Smooth muscle cell (in vitro differentiated cells): ENCODE data around the gene CRELD1. TPM values are rescaled to one million over a fixed set of nuclear protein-coding genes. Genes with fewer than 3 reads are reported as not detected.
A peak's percentile ranks its signal among the peaks of the same experiment; 100 is the strongest.

Experiments
- DNase-seq: peaks from one replicate; lab custom pipeline; 2025; ENCODE audit not compliant: unreplicated experiment; lab: John Stamatoyannopoulos, UW
- H2AFZ ChIP-seq: fragments of 200-600 bp; sonication (generic); 2 replicates; pipeline ENCODE4 v1.6.0; 2016; ENCODE audit warnings: antibody characterized with exemption, low read depth, mild to moderate bottlenecking
- H3F3A ChIP-seq: fragments of 200-600 bp; sonication (generic); 2 replicates; pipeline ENCODE4 v1.6.0; 2017; ENCODE audit warnings: antibody characterized with exemption, low read depth
- H3K27ac ChIP-seq: fragments of 200-600 bp; sonication (generic); 2 replicates; pipeline ENCODE4 v1.5.1; 2016; ENCODE audit warnings: low read depth, mild to moderate bottlenecking
- H3K27me3 ChIP-seq: fragments of 200-600 bp; sonication (generic); 2 replicates; pipeline ENCODE4 v1.6.1; 2016; ENCODE audit warnings: low read depth, mild to moderate bottlenecking
- H3K36me3 ChIP-seq: fragments of 200-600 bp; sonication (generic); 2 replicates; pipeline ENCODE4 v1.5.1; 2016; ENCODE audit warnings: low read depth
- H3K4me1 ChIP-seq: fragments of 200-600 bp; sonication (generic); 2 replicates; pipeline ENCODE4 v1.5.1; 2016; ENCODE audit warnings: low read depth
- H3K4me2 ChIP-seq: fragments of 200-600 bp; sonication (generic); 2 replicates; pipeline ENCODE4 v1.6.0; 2016; ENCODE audit warnings: mild to moderate bottlenecking
- H3K4me3 ChIP-seq: fragments of 200-600 bp; sonication (generic); 2 replicates; pipeline ENCODE4 v1.5.1; 2016; ENCODE audit warnings: mild to moderate bottlenecking
- H3K79me2 ChIP-seq: fragments of 200-600 bp; sonication (generic); 2 replicates; pipeline ENCODE4 v1.6.0; 2016; ENCODE audit warnings: low read depth, mild to moderate bottlenecking
- H3K9ac ChIP-seq: fragments of 200-600 bp; sonication (generic); 2 replicates; pipeline ENCODE4 v1.6.0; 2016; ENCODE audit warnings: low read depth
- H3K9me3 ChIP-seq: fragments of 200-600 bp; sonication (generic); replicated peaks from 2 replicates; pipeline ENCODE4 v1.5.1; 2016; ENCODE audit warnings: low read depth
- H4K20me1 ChIP-seq: fragments of 200-600 bp; sonication (generic); 2 replicates; pipeline ENCODE4 v1.6.0; 2016; ENCODE audit warnings: low read depth
- WGBS: methylation state at CpG from one replicate; pipeline ENCODE4 v1.1.7; 2016; ENCODE audit warnings: low lambda C conversion rate; 5-methylcytosine and 5-hydroxymethylcytosine counted together
- polyA plus RNA-seq: library from polyadenylated mRNA; unstranded; fragments of >200 nt; fragmentation: Nextera tagmentation; extraction: Ambion mirVana; gene quantifications from 2 replicates; pipeline ENCODE4 v1.2.1, GENCODE V29; 2016
- total RNA-seq: library from RNA; depleted of rRNA; stranded (reverse); fragments of >200 nt; gene quantifications from 2 replicates; pipeline ENCODE4 v1.2.3, GENCODE V29; 2014
- TF ChIP-seq, protein P1 (sequence below): fragments of 200-600 bp; sonication (generic); IDR thresholded peaks from 2 replicates; pipeline ENCODE4 v1.5.1; 2017; ENCODE audit warnings: borderline replicate concordance, mild to moderate bottlenecking, antibody characterized with exemption; ENCODE audit not compliant: insufficient read depth, poor library complexity, severe bottlenecking

CRELD1 gene
- total and polyA plus RNA-seq, 2 experiments from 2014 or later, result 25.8 to 68.6 TPM

GRCh38 chr3:9942164-9942563, 8.5 kb downstream of the CRELD1 start:
- no peak overlapping the region for H3K9ac ChIP-seq
- H3K4me1 ChIP-seq, result no peaks in the 10 kb centered on the region
- no peak overlapping the region for H3K4me3 ChIP-seq
- H3K36me3 ChIP-seq, result no peaks in the 10 kb centered on the region
- no peak for DNase-seq
- H3K27ac ChIP-seq, result no peak overlapping the region
- no peaks in the 10 kb centered on the region for H4K20me1 ChIP-seq
- peaks cover 12% of the 10 kb centered on the region for H3F3A ChIP-seq
- no peaks in the 10 kb centered on the region for H3K79me2 ChIP-seq
- H3K27me3 ChIP-seq, result no peaks in the 10 kb centered on the region
- no peaks in the 10 kb centered on the region for H3K9me3 ChIP-seq
- TF ChIP-seq, protein P1, sequence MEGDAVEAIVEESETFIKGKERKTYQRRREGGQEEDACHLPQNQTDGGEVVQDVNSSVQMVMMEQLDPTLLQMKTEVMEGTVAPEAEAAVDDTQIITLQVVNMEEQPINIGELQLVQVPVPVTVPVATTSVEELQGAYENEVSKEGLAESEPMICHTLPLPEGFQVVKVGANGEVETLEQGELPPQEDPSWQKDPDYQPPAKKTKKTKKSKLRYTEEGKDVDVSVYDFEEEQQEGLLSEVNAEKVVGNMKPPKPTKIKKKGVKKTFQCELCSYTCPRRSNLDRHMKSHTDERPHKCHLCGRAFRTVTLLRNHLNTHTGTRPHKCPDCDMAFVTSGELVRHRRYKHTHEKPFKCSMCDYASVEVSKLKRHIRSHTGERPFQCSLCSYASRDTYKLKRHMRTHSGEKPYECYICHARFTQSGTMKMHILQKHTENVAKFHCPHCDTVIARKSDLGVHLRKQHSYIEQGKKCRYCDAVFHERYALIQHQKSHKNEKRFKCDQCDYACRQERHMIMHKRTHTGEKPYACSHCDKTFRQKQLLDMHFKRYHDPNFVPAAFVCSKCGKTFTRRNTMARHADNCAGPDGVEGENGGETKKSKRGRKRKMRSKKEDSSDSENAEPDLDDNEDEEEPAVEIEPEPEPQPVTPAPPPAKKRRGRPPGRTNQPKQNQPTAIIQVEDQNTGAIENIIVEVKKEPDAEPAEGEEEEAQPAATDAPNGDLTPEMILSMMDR, result no peak
- H3K4me2 ChIP-seq, result no peak overlapping the region
- H2AFZ ChIP-seq, result no peak overlapping the region
- 84% methylated on average over 4 of the region's 4 CpGs for WGBS

DNA sequence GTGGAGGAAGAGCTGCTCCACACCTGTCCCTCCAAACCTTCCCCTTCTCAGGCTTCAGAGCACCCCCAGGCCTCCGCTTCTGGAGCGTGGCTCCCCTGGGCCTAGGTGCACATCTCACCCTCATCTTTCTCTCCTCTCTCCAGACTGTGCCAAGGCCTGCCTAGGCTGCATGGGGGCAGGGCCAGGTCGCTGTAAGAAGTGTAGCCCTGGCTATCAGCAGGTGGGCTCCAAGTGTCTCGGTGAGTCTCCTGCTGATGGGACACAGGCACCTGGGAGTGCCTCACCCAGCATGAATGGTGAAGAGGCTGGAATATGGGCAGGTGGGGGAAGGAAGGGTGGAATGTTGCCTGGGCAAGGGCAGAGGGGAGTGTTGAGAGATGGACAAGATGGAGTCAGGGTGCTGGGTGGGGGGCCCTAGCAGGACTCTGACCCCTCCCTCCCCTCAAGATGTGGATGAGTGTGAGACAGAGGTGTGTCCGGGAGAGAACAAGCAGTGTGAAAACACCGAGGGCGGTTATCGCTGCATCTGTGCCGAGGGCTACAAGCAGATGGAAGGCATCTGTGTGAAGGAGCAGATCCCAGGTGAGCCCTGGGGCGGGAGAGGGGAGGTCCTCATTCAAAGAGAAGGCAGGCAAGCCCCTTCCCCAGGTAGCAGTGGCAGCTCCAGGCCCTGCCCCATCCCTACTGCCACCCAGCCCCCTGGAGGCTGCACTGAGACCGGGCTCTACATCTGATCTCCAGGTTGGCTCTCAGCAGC, 9.5 kb downstream of the CRELD1 start:
- no peak overlapping the region for H2AFZ ChIP-seq
- no peaks in the 10 kb centered on the region for H3K9me3 ChIP-seq
- WGBS, result 92% methylated on average over 11 of the region's 11 CpGs
- TF ChIP-seq, protein P1, result no peak
- no peaks in the 10 kb centered on the region for H3K36me3 ChIP-seq
- H3K4me2 ChIP-seq, result no peak overlapping the region
- no peaks in the 10 kb centered on the region for H3K79me2 ChIP-seq
- no peak for DNase-seq
- peaks cover 12% of the 10 kb centered on the region for H3F3A ChIP-seq
- H3K27me3 ChIP-seq, result no peaks in the 10 kb centered on the region
- H4K20me1 ChIP-seq, result no peaks in the 10 kb centered on the region
- no peak overlapping the region for H3K9ac ChIP-seq
- no peak overlapping the region for H3K27ac ChIP-seq
- H3K4me1 ChIP-seq, result peaks cover 6% of the 10 kb centered on the region
- no peak overlapping the region for H3K4me3 ChIP-seq

GRCh38 chr3:9944271-9944670, 10.6 kb downstream of the CRELD1 start:
- Histone ChIP-seq H3K9ac (no peak overlapping the region), H3K4me1 (peaks cover 6% of the 10 kb centered on the region), H3K27ac (no peak overlapping the region), H3K36me3 (no peaks in the 10 kb centered on the region), H2AFZ (no peak overlapping the region), H4K20me1 (no peaks in the 10 kb centered on the region), H3K27me3 (no peaks in the 10 kb centered on the region), H3K4me2 (no peak overlapping the region), H3K4me3 (no peak overlapping the region), H3K9me3 (no peaks in the 10 kb centered on the region), H3F3A (peaks cover 12% of the 10 kb centered on the region), H3K79me2 (no peaks in the 10 kb centered on the region)
- DNase-seq, result no peak
- TF ChIP-seq, protein P1, result no peak
- 97% methylated on average over 11 of the region's 11 CpGs for WGBS

DNA sequence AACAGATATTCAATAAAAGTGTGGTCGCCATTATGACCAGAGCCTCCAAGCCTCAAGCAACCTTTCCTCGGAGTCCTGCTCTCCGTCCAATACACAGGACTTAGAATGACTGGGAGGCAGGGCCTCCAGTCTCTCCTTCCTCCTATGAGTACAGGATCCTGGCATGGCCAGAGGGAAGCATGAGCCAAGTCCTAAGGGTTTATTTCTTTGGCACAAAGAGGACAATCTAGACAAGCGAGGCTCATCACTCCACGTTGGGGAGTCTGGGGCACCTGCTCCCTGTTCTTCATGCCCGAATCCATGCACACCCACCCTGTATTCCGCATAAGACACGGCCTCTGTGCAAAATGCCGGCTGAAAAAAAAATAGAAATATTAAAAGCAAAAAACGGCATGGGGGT, 11.7 kb downstream of the CRELD1 start:
- peaks cover 12% of the 10 kb centered on the region for H3F3A ChIP-seq
- H3K36me3 ChIP-seq, result no peaks in the 10 kb centered on the region
- H3K9ac ChIP-seq, result no peak overlapping the region
- H3K27me3 ChIP-seq, result no peaks in the 10 kb centered on the region
- no peak overlapping the region for H3K27ac ChIP-seq
- no peaks in the 10 kb centered on the region for H4K20me1 ChIP-seq
- no peaks in the 10 kb centered on the region for H3K9me3 ChIP-seq
- H3K4me3 ChIP-seq, result no peak overlapping the region
- 95% methylated on average over 10 of the region's 10 CpGs for WGBS
- DNase-seq, result no peak
- peaks cover 6% of the 10 kb centered on the region for H3K4me1 ChIP-seq
- no peak overlapping the region for H2AFZ ChIP-seq
- no peaks in the 10 kb centered on the region for H3K79me2 ChIP-seq
- peak overlapping the region; percentile 97 for H3K4me2 ChIP-seq
- TF ChIP-seq, protein P1, result no peak
